Kidney tubule cell (primary cell): ENCODE measurements around the gene P2RY12.

Source experiments
- DNase-seq: peaks from one replicate; pipeline ENCODE4 v3.0.0-alpha.2; 2018; ENCODE audit warnings: low spot score

The P2RY12 gene

GRCh38 chr3:151384741-151385174 lies at the start of gene P2RY12:
P2RY12 (minus strand) TSS chr3:151384753; CDS start chr3:151338845, 45,908 bp downstream.
- DNase-seq: no peak

GRCh38 chr3:151432616-151433372 lies 48.2 kb upstream of the P2RY12 start:
- DNase-seq: no peak

GRCh38 chr3:151431940-151432339 lies 47.4 kb upstream of the P2RY12 start:
- DNase-seq: peak; percentile 81

DNA sequence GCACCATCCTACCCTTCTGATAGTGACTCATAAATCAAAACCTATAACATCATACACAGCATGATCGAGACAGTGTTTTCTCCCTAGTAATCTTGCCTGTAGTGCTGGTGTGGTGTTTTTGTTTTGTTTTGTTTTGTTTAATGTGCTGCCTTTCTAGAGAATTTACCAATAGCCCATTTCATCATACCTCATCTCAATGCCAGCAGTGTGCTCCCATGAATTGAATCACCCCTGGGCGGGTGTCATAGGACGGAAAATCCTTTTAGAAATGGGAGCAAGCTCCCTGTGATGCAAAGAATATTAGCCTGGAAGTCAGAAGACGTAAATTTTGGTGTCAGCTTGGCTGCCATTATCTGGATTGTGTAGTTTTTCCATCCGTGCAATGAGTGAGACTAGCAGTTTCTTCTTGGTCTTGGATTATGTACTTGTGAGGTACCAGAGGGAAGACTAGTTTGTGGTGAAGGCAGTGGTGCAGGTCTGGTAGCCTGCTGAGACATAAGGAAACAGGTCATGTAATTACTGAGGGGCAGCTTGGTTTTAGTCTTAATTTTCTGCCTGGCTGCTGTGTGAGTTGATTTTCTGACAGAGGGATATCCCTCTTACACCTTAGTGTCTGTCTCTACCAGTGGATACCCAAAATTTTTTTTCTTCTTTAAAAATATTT lies 46.4 kb upstream of the P2RY12 start:
- DNase-seq: peak; percentile 12

DNA sequence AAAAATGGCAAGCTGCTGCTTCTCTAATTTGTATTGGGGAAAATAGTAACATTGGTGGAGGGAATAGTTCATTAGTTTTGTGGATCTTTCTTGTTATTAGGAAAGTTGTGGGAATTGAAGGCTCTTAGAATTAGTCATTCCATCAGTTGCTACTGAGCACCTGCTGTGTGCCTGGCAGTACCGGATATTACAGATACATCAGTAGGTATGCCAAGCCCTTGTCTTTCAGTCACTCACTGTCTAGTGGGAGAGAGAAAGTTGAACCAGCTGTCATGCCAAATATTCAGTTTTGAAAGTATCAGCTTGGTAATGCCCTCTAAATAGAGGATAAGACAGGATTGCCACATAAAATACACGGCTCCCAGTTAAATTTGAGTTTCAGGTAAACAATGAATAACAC lies 43.8 kb upstream of the P2RY12 start:
- no peak for DNase-seq

- DNase-seq: no peak
These were observed 41.7 kb upstream of the P2RY12 start for GRCh38 chr3:151426341-151426657.

DNA sequence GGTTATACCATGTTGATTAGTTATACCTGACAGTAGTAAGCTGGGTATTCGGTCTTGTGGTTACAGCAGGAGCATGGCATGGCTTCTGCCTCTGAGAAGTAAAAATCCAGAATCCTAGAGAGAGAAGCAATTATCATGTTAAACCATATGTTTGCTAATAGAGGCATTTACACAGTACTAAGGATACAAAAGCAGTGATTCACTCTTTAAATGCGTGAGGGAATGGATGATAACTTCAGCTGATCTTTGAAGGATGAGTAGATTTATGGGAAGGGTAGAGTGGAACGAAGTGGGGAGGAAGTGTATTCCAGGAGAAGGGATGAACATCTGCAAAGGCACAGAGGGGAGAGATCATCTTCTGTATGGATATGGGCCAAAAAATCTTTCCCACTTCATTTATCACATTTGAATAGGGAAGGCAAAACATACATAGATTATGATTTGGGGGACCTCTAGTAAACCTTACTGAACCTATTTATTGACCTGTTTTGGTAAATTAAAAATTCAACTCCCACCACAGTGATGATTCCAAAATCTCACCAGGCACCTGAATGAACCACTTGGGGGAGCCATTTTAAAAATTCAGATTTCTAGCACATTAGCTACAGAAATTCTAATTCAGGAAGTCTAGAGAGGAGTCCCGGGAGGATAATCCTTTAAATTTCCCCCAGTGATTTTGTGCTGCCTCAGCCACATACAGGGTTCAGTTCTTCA lies 41.2 kb upstream of the P2RY12 start:
- DNase-seq: no peak

- DNase-seq: no peak
These were observed 38.5 kb upstream of the P2RY12 start for GRCh38 chr3:151423091-151423490.

DNA sequence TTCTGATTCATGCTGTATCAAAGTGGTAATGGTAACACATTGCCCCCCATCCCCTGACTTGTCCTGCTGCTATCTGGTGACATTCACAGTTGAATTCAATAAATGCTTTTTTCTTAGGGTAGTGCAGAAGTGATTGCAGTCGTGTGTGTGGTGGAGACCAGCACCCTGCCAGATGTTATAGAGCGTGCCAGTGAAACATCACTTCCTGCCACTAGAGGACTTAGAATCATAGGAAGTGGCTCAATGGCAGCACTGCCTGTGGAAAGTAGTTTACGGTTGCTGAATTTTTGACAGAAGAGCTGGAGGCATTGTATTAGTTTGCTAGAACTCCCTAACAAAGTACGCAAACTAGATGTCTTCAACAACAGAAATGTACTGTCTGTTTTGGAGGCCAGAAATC lies 37.4 kb upstream of the P2RY12 start:
- no peak for DNase-seq

GRCh38 chr3:151419806-151420205 lies 35.3 kb upstream of the P2RY12 start:
- peak; percentile 51 for DNase-seq

DNA sequence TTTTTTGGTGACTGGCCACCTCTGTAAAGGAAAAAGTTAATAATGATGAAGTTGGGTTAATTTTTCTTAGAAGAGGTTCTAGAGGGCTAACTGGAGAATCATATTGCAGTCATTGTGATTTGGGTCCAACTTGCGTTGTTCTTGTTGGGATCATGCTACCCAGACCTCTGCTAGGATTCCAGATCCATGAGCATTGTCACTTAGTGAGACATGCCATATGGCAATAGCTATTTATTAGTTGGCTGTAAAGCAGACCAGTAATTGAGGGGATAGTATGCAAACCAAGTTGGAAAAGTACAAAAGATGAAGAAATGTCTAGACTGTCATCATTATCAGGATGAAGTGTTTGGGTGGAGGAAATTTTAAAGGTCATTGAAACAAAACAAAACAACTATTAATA lies 30.7 kb upstream of the P2RY12 start:
- no peak for DNase-seq

GRCh38 chr3:151412989-151413388 lies 28.4 kb upstream of the P2RY12 start:
- no peak for DNase-seq

- DNase-seq: peak; percentile 17
These were observed 26.5 kb upstream of the P2RY12 start for GRCh38 chr3:151410891-151411559.

DNA sequence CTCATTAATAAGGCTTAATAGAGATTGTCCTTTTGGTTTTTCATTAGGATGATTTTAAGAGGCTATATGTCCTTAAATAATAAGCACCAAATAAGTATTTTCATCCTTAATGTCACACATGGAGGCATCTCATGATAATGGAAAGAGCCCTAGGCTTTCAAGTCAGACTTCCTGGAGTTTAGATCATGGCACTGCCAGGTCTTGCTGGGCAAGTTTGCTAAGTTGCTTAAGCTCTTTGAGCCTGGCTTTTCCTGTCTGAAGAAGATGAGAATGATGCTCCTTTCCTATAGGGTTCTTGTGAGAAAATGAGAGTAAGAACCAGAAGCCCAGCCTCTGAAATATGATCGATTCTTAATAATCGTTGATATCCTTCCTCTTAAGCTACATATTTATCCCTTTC lies 23.4 kb upstream of the P2RY12 start:
- no peak for DNase-seq

DNA sequence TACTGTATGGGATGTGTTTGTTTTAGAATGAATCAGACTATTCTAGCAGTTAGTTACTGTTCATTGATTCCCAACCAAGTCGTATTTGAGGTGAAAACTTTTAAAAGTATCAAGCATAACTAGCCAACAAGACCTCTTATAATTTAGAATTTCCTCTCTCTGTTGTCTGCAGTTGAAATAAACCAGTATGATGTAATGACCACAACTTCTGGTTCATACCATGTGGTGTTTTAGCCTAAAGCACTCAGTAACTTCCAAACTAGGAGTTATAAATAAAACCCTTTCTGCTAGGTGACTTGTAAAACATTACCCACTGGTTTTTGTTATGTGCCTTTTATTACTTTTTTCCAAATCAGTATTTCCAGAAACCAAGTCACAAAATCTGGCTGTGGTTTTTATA lies 19.8 kb upstream of the P2RY12 start:
- DNase-seq: peak; percentile 71

DNA sequence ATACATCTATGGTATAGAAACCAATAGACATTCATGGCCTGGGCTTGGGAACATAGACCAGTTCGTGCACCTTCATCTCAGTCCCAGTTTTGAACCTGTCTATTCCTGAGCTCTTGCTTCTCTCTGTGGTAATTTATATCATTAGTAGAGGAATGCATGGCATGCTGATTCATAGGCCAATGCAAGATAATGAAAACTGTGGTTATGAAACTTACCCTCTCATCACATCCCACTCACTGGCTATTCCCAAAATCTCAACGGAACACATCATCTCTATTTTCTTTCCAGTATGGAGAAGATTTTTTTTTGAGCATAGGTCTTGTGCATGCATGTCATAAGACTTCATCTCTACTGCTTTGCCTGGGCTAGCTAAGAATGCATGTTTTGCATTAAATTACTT lies 18.7 kb upstream of the P2RY12 start:
- peak; percentile 74 for DNase-seq

DNA sequence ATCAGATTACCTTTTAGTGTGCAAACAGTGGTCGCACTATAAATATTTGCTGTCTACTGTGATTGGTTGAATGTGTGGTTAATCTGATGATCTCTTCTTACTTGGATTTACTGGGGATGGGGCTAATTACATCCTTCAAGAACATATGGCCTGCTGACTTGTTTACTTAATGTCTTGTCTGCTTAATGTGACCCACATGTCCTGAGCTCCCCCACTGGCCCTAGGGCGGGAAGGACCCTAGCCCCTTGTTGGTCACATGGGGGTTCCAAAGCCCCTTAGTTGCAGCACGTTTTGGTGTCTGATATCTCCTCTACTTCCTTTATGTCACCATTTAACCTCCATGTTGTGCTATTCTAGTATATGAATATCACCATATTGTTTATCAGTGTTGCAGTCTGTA lies 17.8 kb upstream of the P2RY12 start:
- DNase-seq: no peak

DNA sequence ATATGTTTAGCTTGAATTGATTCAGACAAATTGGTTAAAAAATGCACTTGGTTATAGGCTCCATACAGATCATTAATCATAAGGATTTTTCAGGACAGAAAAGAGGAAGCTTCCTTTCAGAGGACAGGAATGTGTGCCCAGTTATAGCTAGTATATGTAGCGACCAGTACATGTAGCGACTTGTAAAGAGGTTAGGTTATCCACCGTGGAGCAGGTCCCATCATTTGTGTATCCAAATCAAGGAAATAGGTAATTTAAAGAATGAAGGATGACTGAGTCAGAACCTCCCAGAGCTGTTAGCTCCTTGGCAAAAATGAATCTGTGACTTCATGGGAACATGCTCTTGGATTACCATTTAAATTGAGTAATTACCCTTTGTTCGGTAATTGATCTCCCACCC lies 15.8 kb upstream of the P2RY12 start:
- DNase-seq: no peak

- peak; percentile 23 for DNase-seq
These were observed 14.3 kb upstream of the P2RY12 start for GRCh38 chr3:151398895-151399294.

GRCh38 chr3:151395806-151396205 lies 11.3 kb upstream of the P2RY12 start:
- peak; percentile 82 for DNase-seq

DNA sequence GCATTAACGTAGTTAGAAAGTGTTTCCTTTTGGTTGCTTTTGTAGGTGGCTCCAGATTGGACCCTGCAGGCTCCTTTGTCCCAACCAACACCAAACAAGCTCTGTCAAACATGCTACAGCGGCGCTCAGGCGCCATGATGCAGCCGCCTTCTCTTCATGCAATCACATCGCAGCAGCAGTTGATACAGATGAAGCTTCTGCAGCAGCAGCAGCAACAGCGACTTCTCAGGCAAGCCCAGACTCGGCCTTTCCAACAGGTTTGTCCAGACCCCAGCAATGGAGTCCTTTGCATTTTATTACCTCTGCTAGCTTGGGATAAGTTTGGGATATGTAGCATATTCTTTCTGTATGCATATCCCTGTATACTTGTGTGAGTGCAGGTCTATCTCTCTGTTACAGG lies 10.1 kb upstream of the P2RY12 start:
- DNase-seq: no peak

DNA sequence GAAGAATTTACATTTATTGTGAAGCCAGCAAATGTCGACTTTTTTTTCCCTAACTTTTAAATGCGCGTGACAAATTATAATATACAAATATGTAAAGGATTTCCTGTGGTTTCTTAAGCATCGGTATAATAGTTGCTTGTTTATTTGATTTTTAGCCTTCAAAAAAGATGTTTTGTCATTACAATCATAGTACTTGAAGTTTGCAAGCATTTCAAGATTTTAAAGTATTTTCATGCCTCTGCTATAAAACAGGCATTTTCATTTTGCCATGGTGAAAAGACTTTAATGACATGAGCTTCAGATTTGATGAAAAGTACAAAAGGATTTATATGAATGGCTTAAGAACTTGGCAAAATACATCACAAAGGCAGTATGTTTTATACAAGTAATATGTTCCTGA lies 9.4 kb upstream of the P2RY12 start:
- no peak for DNase-seq
